GM12878 (cell line): ENCODE measurements around the gene PPP4R1. TPM values are rescaled to one million over a fixed set of nuclear protein-coding genes. Genes with fewer than 3 reads are reported as not detected.

Source experiments
- BCL11A ChIP-seq: IDR thresholded peaks from 2 replicates; pipeline ENCODE4 v1.6.1; 2011; ENCODE audit warnings: low read depth, low read length
- DPF2 ChIP-seq: fragments of 450-650 bp; IDR thresholded peaks from 2 replicates; pipeline ENCODE4 v1.6.1; 2017; ENCODE audit warnings: mild to moderate bottlenecking
- EED ChIP-seq: sonication (generic); IDR thresholded peaks from 2 replicates; pipeline ENCODE4 v1.6.1; 2016; ENCODE audit warnings: antibody characterized with exemption, low read depth
- GATAD2B ChIP-seq: fragments of 450-650 bp; conservative IDR thresholded peaks from 2 replicates; pipeline ENCODE4 v1.6.1; 2017; ENCODE audit warnings: low read depth, mild to moderate bottlenecking, moderate library complexity
- HDGF ChIP-seq: fragments of 450-650 bp; IDR thresholded peaks from 2 replicates; pipeline ENCODE4 v1.6.1; 2016; ENCODE audit warnings: antibody characterized with exemption
- IKZF1 ChIP-seq: fragments of 450-650 bp; conservative IDR thresholded peaks from 2 replicates; pipeline ENCODE4 v1.6.1; 2017; ENCODE audit warnings: antibody characterized with exemption, mild to moderate bottlenecking
- JUNB ChIP-seq: IDR thresholded peaks from 2 replicates; pipeline ENCODE4 v1.6.1; 2016; ENCODE audit warnings: antibody characterized with exemption, mild to moderate bottlenecking
- LARP7 ChIP-seq: fragments of 450-650 bp; IDR thresholded peaks from 2 replicates; pipeline ENCODE4 v1.6.1; 2017; ENCODE audit warnings: mild to moderate bottlenecking
- NR2F1 ChIP-seq: fragments of 450-650 bp; conservative IDR thresholded peaks from 2 replicates; pipeline ENCODE4 v1.6.1; 2017; ENCODE audit warnings: mild to moderate bottlenecking
- NRF1 ChIP-seq: conservative IDR thresholded peaks from 2 replicates; pipeline ENCODE4 v1.6.1; 2011; ENCODE audit warnings: mild to moderate bottlenecking, low read depth, low read length, improper control_type of control experiment
- RBBP5 ChIP-seq: fragments of 200-600 bp; sonication (generic); conservative IDR thresholded peaks from 2 replicates; pipeline ENCODE4 v1.6.1; 2016
- RUNX3 ChIP-seq: IDR thresholded peaks from 2 replicates; pipeline ENCODE4 v1.6.1; 2012; ENCODE audit warnings: low read length, inconsistent platforms
- SMC3 ChIP-seq: IDR thresholded peaks from 2 replicates; pipeline ENCODE4 v1.6.1; 2011; ENCODE audit warnings: low read length, improper control_type of control experiment, borderline replicate concordance
- TAF1 ChIP-seq: IDR thresholded peaks from 2 replicates; pipeline ENCODE4 v1.6.1; 2011; ENCODE audit warnings: mild to moderate bottlenecking, low read depth, low read length, borderline replicate concordance
- TCF12 ChIP-seq: IDR thresholded peaks from 2 replicates; pipeline ENCODE4 v1.6.1; 2011; ENCODE audit warnings: low read depth, mild to moderate bottlenecking, low read length
- TCF3 ChIP-seq: IDR thresholded peaks from 2 replicates; pipeline ENCODE4 v1.6.1; 2012; ENCODE audit warnings: low read depth, mild to moderate bottlenecking, low read length, borderline replicate concordance; ENCODE audit not compliant: insufficient read depth
- YY1 ChIP-seq: IDR thresholded peaks from 2 replicates; pipeline ENCODE4 v1.6.1; 2011; ENCODE audit warnings: low read depth, mild to moderate bottlenecking, low read length
- polyA plus RNA-seq, 11 experiments: library from polyadenylated mRNA; depleted of rRNA in 4 of 11; unstranded in 6 of 11; stranded (reverse) in 5 of 11; fragments of >200 nt; fragmentation: Nextera tagmentation in 4 of 11; fragmentation: Illumina TruSeq in 1 of 11; extraction: Ambion mirVana in 4 of 11; extraction: Trizol in 1 of 11; gene quantifications; 1 replicate in 1 of 11; 2 replicates in 10 of 11; pipeline versions ENCODE4 v1.2.1 to v1.2.3, GENCODE V29; 2011 to 2016; ENCODE audit warnings: inconsistent platforms in 2 of 11, missing spikeins in 2 of 11, low read depth in 1 of 11
- total RNA-seq, 4 experiments: library from RNA; depleted of rRNA in 3 of 4; stranded (reverse); fragments of >200 nt in 3 of 4; fragmentation: Illumina TruSeq in 1 of 4; extraction: Trizol in 1 of 4; gene quantifications; 2 replicates each; pipeline versions ENCODE4 v1.2.1 to v1.2.3, GENCODE V29; 2013 to 2021
- TF ChIP-seq, protein P1 (sequence below): IDR thresholded peaks from 2 replicates; pipeline ENCODE4 v1.6.1; 2011; ENCODE audit warnings: borderline replicate concordance, low read depth, mild to moderate bottlenecking, moderate library complexity, low read length; ENCODE audit not compliant: insufficient read depth, poor library complexity, severe bottlenecking
- TF ChIP-seq, protein P2 (sequence below): fragments of 450-650 bp; IDR thresholded peaks from 2 replicates; pipeline ENCODE4 v1.6.1; 2017; ENCODE audit warnings: mild to moderate bottlenecking, moderate library complexity

Gene PPP4R1
- total and polyA plus RNA-seq, 10 of the 15 experiments (the other 5 are each of a cell fraction or from before 2014, with no cell fraction given): 10.9 to 44.4 (median 26.0) TPM

DNA sequence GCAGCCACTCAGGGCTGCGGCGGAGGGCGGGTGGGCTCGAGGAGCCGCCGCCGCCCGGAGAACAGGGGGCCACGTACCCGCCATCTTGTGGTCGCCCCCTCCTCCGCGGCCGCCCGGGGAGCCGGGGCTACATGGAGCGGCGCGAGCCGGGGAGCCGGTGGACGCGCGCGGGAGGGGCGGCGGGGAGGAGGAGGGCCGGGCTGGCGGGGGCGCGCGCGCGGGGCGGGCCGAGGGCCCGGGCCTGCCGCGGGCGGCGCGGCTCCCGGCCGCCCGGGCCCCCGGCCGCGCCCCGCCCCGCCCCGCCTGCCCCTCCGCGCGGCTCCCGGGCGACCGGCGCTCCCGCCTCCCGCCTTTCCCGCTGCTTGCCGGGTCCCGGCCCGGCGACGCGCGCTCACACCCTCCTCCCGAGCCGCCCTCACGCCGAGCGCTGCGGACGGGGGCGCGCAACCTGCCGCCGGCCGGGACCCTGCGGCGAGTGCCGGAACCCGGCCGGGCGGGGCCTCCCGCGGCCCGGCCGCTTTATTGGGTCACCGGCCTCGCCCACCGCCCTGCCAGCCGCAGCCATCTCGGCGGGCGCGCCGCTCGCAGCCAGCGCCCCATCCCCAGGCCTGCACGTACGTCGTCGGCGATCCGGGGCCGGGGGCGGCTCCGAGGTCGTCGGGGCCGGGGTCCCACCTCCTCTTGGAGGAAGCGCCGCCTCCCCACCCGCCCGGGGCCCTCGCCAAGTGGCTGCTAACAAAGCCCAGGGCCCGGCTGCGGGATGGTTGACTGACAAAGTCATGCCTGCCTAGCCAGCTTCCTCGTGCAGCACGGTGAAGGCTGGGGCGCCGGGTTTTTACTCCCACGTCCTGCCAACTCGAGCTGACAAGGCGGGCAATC, at the start of gene PPP4R1 (continued):
- TF ChIP-seq, protein P1, sequence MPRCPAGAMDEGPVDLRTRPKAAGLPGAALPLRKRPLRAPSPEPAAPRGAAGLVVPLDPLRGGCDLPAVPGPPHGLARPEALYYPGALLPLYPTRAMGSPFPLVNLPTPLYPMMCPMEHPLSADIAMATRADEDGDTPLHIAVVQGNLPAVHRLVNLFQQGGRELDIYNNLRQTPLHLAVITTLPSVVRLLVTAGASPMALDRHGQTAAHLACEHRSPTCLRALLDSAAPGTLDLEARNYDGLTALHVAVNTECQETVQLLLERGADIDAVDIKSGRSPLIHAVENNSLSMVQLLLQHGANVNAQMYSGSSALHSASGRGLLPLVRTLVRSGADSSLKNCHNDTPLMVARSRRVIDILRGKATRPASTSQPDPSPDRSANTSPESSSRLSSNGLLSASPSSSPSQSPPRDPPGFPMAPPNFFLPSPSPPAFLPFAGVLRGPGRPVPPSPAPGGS: no peak
- no peak for TF ChIP-seq RBBP5
- no peak for TF ChIP-seq HDGF
- TF ChIP-seq GATAD2B: peak; percentile 59
- peak; percentile 51; the same call in 1 of the 2 replicates for TF ChIP-seq YY1
- TF ChIP-seq SMC3: no peak
- TF ChIP-seq TCF12: no peak
- no peak for TF ChIP-seq TCF3
- TF ChIP-seq IKZF1: peak; percentile 73
- TF ChIP-seq RUNX3: 0 out of 2 replicates have a peak, but pooled peaks have one; percentile 5
- TF ChIP-seq BCL11A: no peak
- TF ChIP-seq DPF2: peak; percentile 43; the same call in 1 of the 2 replicates
- peak; percentile 47; the same call in 1 of the 2 replicates for TF ChIP-seq LARP7
- TF ChIP-seq, protein P2, sequence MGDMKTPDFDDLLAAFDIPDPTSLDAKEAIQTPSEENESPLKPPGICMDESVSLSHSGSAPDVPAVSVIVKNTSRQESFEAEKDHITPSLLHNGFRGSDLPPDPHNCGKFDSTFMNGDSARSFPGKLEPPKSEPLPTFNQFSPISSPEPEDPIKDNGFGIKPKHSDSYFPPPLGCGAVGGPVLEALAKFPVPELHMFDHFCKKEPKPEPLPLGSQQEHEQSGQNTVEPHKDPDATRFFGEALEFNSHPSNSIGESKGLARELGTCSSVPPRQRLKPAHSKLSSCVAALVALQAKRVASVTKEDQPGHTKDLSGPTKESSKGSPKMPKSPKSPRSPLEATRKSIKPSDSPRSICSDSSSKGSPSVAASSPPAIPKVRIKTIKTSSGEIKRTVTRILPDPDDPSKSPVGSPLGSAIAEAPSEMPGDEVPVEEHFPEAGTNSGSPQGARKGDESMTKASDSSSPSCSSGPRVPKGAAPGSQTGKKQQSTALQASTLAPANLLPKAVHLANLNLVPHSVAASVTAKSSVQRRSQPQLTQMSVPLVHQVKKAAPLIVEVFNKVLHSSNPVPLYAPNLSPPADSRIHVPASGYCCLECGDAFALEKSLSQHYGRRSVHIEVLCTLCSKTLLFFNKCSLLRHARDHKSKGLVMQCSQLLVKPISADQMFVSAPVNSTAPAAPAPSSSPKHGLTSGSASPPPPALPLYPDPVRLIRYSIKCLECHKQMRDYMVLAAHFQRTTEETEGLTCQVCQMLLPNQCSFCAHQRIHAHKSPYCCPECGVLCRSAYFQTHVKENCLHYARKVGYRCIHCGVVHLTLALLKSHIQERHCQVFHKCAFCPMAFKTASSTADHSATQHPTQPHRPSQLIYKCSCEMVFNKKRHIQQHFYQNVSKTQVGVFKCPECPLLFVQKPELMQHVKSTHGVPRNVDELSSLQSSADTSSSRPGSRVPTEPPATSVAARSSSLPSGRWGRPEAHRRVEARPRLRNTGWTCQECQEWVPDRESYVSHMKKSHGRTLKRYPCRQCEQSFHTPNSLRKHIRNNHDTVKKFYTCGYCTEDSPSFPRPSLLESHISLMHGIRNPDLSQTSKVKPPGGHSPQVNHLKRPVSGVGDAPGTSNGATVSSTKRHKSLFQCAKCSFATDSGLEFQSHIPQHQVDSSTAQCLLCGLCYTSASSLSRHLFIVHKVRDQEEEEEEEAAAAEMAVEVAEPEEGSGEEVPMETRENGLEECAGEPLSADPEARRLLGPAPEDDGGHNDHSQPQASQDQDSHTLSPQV: no peak
- peak; percentile 28; the same call in 1 of the 2 replicates for TF ChIP-seq NR2F1
- TF ChIP-seq EED: no peak
- no peak for TF ChIP-seq TAF1
- TF ChIP-seq NRF1: no peak
- TF ChIP-seq JUNB: no peak
